Tibial nerve (tissue), 4 donors: ENCODE measurements around the gene NSRP1.

ENCODE experiments used
- EP300 ChIP-seq, 2 donors: sonication (generic); formaldehyde crosslinking; IDR thresholded peaks; one replicate each; pipeline ENCODE4 v1.6.1; 2017; ENCODE audit warnings: antibody characterized with exemption in 2 of 2, mild to moderate bottlenecking in 1 of 2
- POLR2A ChIP-seq, 2 donors: fragments of 450-650 bp; IDR thresholded peaks; one replicate each; pipeline ENCODE4 v1.6.1; 2017; ENCODE audit warnings: antibody characterized with exemption in 2 of 2, mild to moderate bottlenecking in 2 of 2, moderate library complexity in 2 of 2
- TF ChIP-seq, protein P1 (sequence below), 5 experiments: fragments of 200-600 bp in 3 of 5; fragments of 450-650 bp in 2 of 5; sonication (generic) in 3 of 5; IDR thresholded peaks; one replicate each; pipeline ENCODE4 v1.5.1; 2016 to 2019; ENCODE audit warnings: antibody characterized with exemption in 5 of 5, mild to moderate bottlenecking in 3 of 5, moderate library complexity in 2 of 5

GRCh38 chr17:30153463-30153862, 36.8 kb downstream of the NSRP1 start:
- TF ChIP-seq, protein P1, sequence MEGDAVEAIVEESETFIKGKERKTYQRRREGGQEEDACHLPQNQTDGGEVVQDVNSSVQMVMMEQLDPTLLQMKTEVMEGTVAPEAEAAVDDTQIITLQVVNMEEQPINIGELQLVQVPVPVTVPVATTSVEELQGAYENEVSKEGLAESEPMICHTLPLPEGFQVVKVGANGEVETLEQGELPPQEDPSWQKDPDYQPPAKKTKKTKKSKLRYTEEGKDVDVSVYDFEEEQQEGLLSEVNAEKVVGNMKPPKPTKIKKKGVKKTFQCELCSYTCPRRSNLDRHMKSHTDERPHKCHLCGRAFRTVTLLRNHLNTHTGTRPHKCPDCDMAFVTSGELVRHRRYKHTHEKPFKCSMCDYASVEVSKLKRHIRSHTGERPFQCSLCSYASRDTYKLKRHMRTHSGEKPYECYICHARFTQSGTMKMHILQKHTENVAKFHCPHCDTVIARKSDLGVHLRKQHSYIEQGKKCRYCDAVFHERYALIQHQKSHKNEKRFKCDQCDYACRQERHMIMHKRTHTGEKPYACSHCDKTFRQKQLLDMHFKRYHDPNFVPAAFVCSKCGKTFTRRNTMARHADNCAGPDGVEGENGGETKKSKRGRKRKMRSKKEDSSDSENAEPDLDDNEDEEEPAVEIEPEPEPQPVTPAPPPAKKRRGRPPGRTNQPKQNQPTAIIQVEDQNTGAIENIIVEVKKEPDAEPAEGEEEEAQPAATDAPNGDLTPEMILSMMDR (IDR thresholded peaks at IDR 0.05) = no peak
- TF ChIP-seq POLR2A (IDR thresholded peaks at IDR 0.05) (no peak), EP300 (IDR thresholded peaks at IDR 0.05) (no peak)
